ENCODE measurements around the gene RECQL5. TPM values are rescaled to one million over a fixed set of nuclear protein-coding genes. Genes with fewer than 3 reads are reported as not detected.

The RECQL5 gene
- total RNA-seq, 5 donors from 2014 or later (not counting 1 experiment from before 2014, with no cell fraction given) = 38.0 to 75.0 (median 61.9) TPM

DNA sequence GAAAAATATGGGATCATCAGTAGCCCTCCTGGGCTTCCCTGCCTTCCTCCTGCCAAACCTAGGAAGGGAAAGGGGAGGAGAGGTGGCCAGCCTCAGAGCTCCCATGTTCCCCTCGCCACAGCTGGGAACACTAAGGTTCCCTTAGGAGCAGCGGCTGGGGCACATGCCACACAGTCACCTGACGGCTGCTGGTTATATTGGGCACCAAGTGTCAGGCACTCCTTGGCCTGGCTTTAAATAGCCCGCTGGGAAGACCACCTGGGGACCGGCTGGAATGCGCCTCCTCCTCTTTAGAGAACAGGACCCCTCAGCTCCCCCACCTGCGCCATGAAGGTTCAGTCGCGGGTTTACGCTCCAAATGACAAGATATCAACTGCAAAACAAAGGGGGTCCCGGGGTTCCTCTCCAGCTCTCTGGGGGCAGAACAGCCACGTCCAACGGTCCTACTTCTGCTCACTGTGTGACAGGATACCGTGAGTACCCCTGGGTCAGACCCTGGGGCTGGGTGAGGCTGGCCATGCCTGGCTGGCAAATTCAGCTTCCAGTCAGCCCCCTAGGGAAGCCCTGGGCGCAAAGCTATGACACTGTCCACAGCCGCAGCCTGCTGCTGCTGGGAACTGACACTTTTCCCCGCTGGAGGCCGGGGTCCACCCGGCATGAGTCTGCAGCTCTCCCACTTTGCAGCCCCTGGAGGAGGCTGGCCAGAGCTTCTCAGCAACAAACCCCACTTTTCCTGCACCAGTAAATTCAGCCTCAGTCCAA, 30.4 kb downstream of the RECQL5 start:
- H3K36me3 ChIP-seq (ENCODE audit: control insufficient read depth in 2 of 2, extremely low read depth in 1 of 2, insufficient read depth in 1 of 2, low read length in 1 of 2) = peaks cover 2 to 4% of the 10 kb centered on the region in 2 donors
- Mint-ChIP-seq H3K27me3 (no peaks in the 10 kb centered on the region), H3K9me3 (no peaks in the 10 kb centered on the region), H3K4me1 (peaks cover 8 to 12% (median 9%) of the 10 kb centered on the region in 3 donors), H3K36me3 (peaks cover 4% of the 10 kb centered on the region), H3K27ac (no peak overlapping the region), H3K4me3 (no peak overlapping the region)
- ATAC-seq (replicated peaks in 1 of 4) (no peak), DNase-seq (no peak)
- no peaks in the 10 kb centered on the region for H3K27me3 ChIP-seq (replicated peaks in 1 of 2; ENCODE audit: control insufficient read depth in 2 of 2, extremely low read depth in 1 of 2, insufficient read depth in 2 of 2, low read length in 1 of 2)
- POLR2A ChIA-PET = no interaction called here
- CTCF ChIA-PET = interaction anchor here in 1 of 2 donors (0.6 kb wide), 1 partner anchor 428 kb away, joined by 3 read pairs; no protein-coding TSS in a partner anchor
- no peak overlapping the region for H3K27ac ChIP-seq (ENCODE audit: low read length)
- 96% methylated on average over 19 of the region's 19 CpGs for WGBS (ENCODE audit: insufficient coverage)
- peaks cover 2 to 16% of the 10 kb centered on the region in 2 experiments for H3K4me1 ChIP-seq (ENCODE audit: control insufficient read depth in 1 of 2, extremely low read depth in 1 of 2, insufficient read depth in 2 of 2, low read length in 2 of 2)
- no peaks in the 10 kb centered on the region for H3K9me3 ChIP-seq
- no peak overlapping the region for H3K4me3 ChIP-seq (ENCODE audit: control insufficient read depth in 1 of 2, extremely low read depth in 1 of 2, low read length in 1 of 2)

DNA sequence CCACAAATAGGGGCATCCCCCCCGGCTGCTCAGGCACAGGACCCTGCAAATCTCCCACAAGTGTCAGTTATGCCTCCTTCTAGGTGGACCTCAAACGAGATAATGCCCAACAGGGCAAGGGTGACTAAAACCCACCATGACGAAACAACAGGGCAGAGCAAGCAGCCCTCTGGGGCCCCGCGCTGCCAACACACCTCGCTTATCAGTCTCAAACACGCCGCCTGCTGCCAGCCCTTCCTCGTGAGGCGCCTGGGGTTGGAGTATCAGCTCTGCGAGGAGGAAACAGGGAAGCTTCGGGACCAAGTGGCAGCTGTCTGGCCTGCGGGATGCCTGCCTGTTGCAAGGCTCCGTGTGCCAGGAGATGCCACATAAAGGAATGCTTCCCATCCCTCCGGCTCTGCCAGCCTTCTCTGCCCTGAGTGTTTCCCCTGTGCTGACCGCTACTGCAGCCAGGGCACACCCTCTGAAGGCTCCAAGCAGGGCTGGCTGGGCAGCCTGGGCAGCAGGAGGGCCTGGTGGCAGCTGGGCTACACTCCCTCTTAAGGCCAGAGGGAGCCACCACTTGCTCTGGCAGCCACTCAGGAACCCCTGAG, 31.2 kb downstream of the RECQL5 start:
- DNase-seq (no peak), ATAC-seq (replicated peaks in 1 of 4) (no peak)
- ChIA-PET POLR2A (no interaction called here), CTCF (interaction anchor here in 1 of 2 donors (0.7 kb wide), 1 partner anchor 702 kb away, joined by 3 read pairs; no protein-coding TSS in a partner anchor)
- H3K4me3 Mint-ChIP-seq = no peak overlapping the region
- Histone ChIP-seq H3K4me3 (ENCODE audit: control insufficient read depth in 1 of 2, extremely low read depth in 1 of 2, low read length in 1 of 2) (no peak overlapping the region), H3K27me3 (replicated peaks in 1 of 2; ENCODE audit: control insufficient read depth in 2 of 2, extremely low read depth in 1 of 2, insufficient read depth in 2 of 2, low read length in 1 of 2) (no peaks in the 10 kb centered on the region), H3K27ac (ENCODE audit: low read length) (no peak overlapping the region), H3K9me3 (no peaks in the 10 kb centered on the region), H3K4me1 (ENCODE audit: control insufficient read depth in 1 of 2, extremely low read depth in 1 of 2, insufficient read depth in 2 of 2, low read length in 2 of 2) (peaks cover 2 to 16% of the 10 kb centered on the region in 2 experiments), H3K36me3 (ENCODE audit: control insufficient read depth in 2 of 2, extremely low read depth in 1 of 2, insufficient read depth in 1 of 2, low read length in 1 of 2) (peaks cover 2 to 4% of the 10 kb centered on the region in 2 donors)
- peaks cover 4% of the 10 kb centered on the region for H3K36me3 Mint-ChIP-seq
- peaks cover 8 to 12% (median 9%) of the 10 kb centered on the region in 3 donors for H3K4me1 Mint-ChIP-seq
- WGBS (ENCODE audit: insufficient coverage) = 81% methylated on average over 16 of the region's 16 CpGs
- H3K9me3 Mint-ChIP-seq = no peaks in the 10 kb centered on the region
- H3K27me3 Mint-ChIP-seq = no peaks in the 10 kb centered on the region
- H3K27ac Mint-ChIP-seq = no peak overlapping the region

DNA sequence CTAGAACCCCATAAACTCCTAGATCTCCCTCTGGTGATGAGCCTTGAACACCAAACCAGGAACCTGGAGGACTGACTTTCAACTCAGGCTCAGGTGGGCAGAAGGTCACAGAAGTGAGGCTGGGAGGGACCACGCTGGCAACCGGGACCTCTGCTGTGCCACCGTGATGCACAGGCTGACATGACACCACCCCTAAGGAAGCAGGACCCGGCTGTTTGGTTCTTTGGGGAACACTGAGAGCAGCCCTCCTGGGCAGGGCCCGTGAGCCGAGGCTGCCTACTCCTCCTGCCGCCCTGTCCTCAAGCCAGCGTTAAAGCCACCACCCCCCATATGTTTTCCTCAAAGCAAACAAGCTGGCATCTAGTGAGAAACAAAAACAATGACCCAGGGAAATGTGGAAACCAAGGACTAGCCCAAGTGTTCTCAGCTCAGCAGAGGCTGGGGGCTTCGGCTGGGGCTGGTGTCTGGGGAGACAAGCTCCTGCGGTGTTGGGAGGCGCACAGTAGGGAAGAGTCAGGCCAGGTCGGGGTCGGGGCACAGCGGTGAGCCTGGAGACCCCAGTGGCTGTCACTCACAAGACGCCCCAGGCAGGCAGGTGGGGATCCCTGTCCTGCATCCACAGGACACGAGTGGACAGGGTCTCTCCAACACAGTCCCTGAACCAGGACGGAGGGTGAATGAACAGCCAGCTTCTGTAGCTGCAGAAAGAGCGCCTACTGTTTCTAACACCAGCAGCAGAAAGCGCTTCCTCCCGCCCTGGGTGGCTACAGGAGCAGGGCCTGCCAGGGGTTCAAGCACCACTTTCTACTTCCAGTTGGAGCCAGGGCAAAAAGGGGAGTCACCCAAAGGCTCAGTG, 32.0 kb downstream of the RECQL5 start:
- Histone ChIP-seq H3K9me3 (no peaks in the 10 kb centered on the region), H3K4me3 (ENCODE audit: control insufficient read depth in 1 of 2, extremely low read depth in 1 of 2, low read length in 1 of 2) (no peak overlapping the region), H3K27me3 (replicated peaks in 1 of 2; ENCODE audit: control insufficient read depth in 2 of 2, extremely low read depth in 1 of 2, insufficient read depth in 2 of 2, low read length in 1 of 2) (no peaks in the 10 kb centered on the region), H3K36me3 (ENCODE audit: control insufficient read depth in 2 of 2, extremely low read depth in 1 of 2, insufficient read depth in 1 of 2, low read length in 1 of 2) (peaks cover 4 to 5% of the 10 kb centered on the region in 2 donors), H3K27ac (ENCODE audit: low read length) (no peak overlapping the region), H3K4me1 (ENCODE audit: control insufficient read depth in 1 of 2, extremely low read depth in 1 of 2, insufficient read depth in 2 of 2, low read length in 2 of 2) (peaks cover 2 to 16% of the 10 kb centered on the region in 2 experiments)
- CTCF ChIA-PET = interaction anchor here in 1 of 2 donors (0.7 to 3.4 kb wide), 2 partner anchors 113 to 702 kb away, joined by 3 to 49 read pairs; no protein-coding TSS in a partner anchor
- H3K36me3 Mint-ChIP-seq = peaks cover 4% of the 10 kb centered on the region
- no peak overlapping the region for H3K4me3 Mint-ChIP-seq
- no peak for ATAC-seq (replicated peaks in 1 of 4)
- WGBS (ENCODE audit: insufficient coverage) = 91% methylated on average over 20 of the region's 20 CpGs
- no peaks in the 10 kb centered on the region for H3K27me3 Mint-ChIP-seq
- DNase-seq = no peak
- POLR2A ChIA-PET = no interaction called here
- no peaks in the 10 kb centered on the region for H3K9me3 Mint-ChIP-seq
- no peak overlapping the region for H3K27ac Mint-ChIP-seq
- peaks cover 8 to 12% (median 9%) of the 10 kb centered on the region in 3 donors for H3K4me1 Mint-ChIP-seq

- WGBS (ENCODE audit: insufficient coverage) = 96% methylated on average over 4 of the region's 9 CpGs
- Histone ChIP-seq H3K9me3 (no peaks in the 10 kb centered on the region), H3K4me3 (ENCODE audit: control insufficient read depth in 1 of 2, extremely low read depth in 1 of 2, low read length in 1 of 2) (no peak overlapping the region), H3K4me1 (ENCODE audit: control insufficient read depth in 1 of 2, extremely low read depth in 1 of 2, insufficient read depth in 2 of 2, low read length in 2 of 2) (peaks cover 2 to 16% of the 10 kb centered on the region in 2 experiments), H3K27me3 (replicated peaks in 1 of 2; ENCODE audit: control insufficient read depth in 2 of 2, extremely low read depth in 1 of 2, insufficient read depth in 2 of 2, low read length in 1 of 2) (no peaks in the 10 kb centered on the region), H3K36me3 (ENCODE audit: control insufficient read depth in 2 of 2, extremely low read depth in 1 of 2, insufficient read depth in 1 of 2, low read length in 1 of 2) (peaks cover 3 to 8% of the 10 kb centered on the region in 2 donors), H3K27ac (ENCODE audit: low read length) (no peak overlapping the region)
- CTCF ChIA-PET = interaction anchor here (0.7 to 3.4 kb wide), 10 partner anchors 9 to 119 kb away, joined by 3 to 49 read pairs (median 4); no protein-coding TSS in a partner anchor
- ATAC-seq (replicated peaks in 1 of 4) = no peak
- Mint-ChIP-seq H3K9me3 (no peaks in the 10 kb centered on the region), H3K4me1 (peaks cover 8 to 12% (median 9%) of the 10 kb centered on the region in 3 donors), H3K4me3 (no peak overlapping the region), H3K27ac (no peak overlapping the region), H3K27me3 (no peaks in the 10 kb centered on the region), H3K36me3 (peaks cover 4% of the 10 kb centered on the region)
- POLR2A ChIA-PET = no interaction called here
- no peak for DNase-seq
Measured at GRCh38 chr17:75634376-75634740, 32.6 kb downstream of the RECQL5 start.

GRCh38 chr17:75633486-75634375, 33.2 kb downstream of the RECQL5 start:
- peak; percentile 33 to 52 (median 47) for ATAC-seq (replicated peaks in 1 of 4)
- Mint-ChIP-seq H3K36me3 (peaks cover 4% of the 10 kb centered on the region), H3K9me3 (no peaks in the 10 kb centered on the region), H3K27ac (no peak overlapping the region), H3K27me3 (no peaks in the 10 kb centered on the region), H3K4me1 (peaks cover 8 to 12% (median 9%) of the 10 kb centered on the region in 3 donors), H3K4me3 (no peak overlapping the region)
- H3K27me3 ChIP-seq (replicated peaks in 1 of 2; ENCODE audit: control insufficient read depth in 2 of 2, extremely low read depth in 1 of 2, insufficient read depth in 2 of 2, low read length in 1 of 2) = no peaks in the 10 kb centered on the region
- H3K36me3 ChIP-seq (ENCODE audit: control insufficient read depth in 2 of 2, extremely low read depth in 1 of 2, insufficient read depth in 1 of 2, low read length in 1 of 2) = peaks cover 3 to 10% of the 10 kb centered on the region in 2 donors
- H3K27ac ChIP-seq (ENCODE audit: low read length) = no peak overlapping the region
- ChIA-PET POLR2A (interaction anchor here (0.7 to 0.9 kb wide), 2 partner anchors 37 to 40 kb away, joined by 3 read pairs; no protein-coding TSS in a partner anchor), CTCF (interaction anchor here (0.6 to 3.4 kb wide), 18 partner anchors 8 to 730 kb away, joined by 3 to 49 read pairs (median 4); partner anchors contain the start of gene TSEN54 (in 1 of the 2))
- H3K9me3 ChIP-seq = no peaks in the 10 kb centered on the region
- H3K4me1 ChIP-seq (ENCODE audit: control insufficient read depth in 1 of 2, extremely low read depth in 1 of 2, insufficient read depth in 2 of 2, low read length in 2 of 2) = peaks cover 2 to 16% of the 10 kb centered on the region in 2 experiments
- H3K4me3 ChIP-seq (ENCODE audit: control insufficient read depth in 1 of 2, extremely low read depth in 1 of 2, low read length in 1 of 2) = no peak overlapping the region
- 24% methylated on average over 23 of the region's 27 CpGs for WGBS (ENCODE audit: insufficient coverage)
- DNase-seq = peak in 34 of 35 experiments; percentile 13 to 66 (median 46)
